IMR-90 (cell line): ENCODE measurements around the gene RBFOX2. TPM values are rescaled to one million over a fixed set of nuclear protein-coding genes. Genes with fewer than 3 reads are reported as not detected.

Experiments
- ATAC-seq: fragments of 200-7000 bp; cut with Tn5 transposase; 2 replicates; pipeline ENCODE4 v1.9.1; 2020; ENCODE audit warnings: low read depth, mild to moderate bottlenecking, moderate library complexity
- BruUV-seq: library from RNA; stranded (reverse); fragments of 400-500 nt; replicated peaks from 2 replicates; lab custom pipeline; 2021; lab: Mats Ljungman, UMichigan
- CTCF ChIA-PET: fragments of 300-600 bp; formaldehyde crosslinking; extraction: SDS; loops from one replicate; lab custom pipeline; 2021; ENCODE audit warnings: antibody characterized with exemption; lab: Yijun Ruan, JAX
- POLR2A ChIA-PET: fragments of 300-600 bp; sonication (Branson Sonifier 250); formaldehyde crosslinking; loops from one replicate; lab custom pipeline; 2022; ENCODE audit warnings: antibody characterized with exemption; ENCODE audit not compliant: unreplicated experiment; lab: Charles Lee
- DNase-seq: peaks from one replicate; pipeline ENCODE4 v3.0.0; 2013
- H2AFZ ChIP-seq: replicated peaks from 2 replicates; pipeline ENCODE3; 2013; ENCODE audit warnings: low read length, mild to moderate bottlenecking; ENCODE audit not compliant: poor library complexity
- H2AK5ac ChIP-seq: 2 replicates; pipeline ENCODE4 v1.6.1; 2013; ENCODE audit warnings: low read depth, low read length, inconsistent platforms
- H2AK9ac ChIP-seq: replicated peaks from 2 replicates; pipeline ENCODE3; 2013; ENCODE audit warnings: mild to moderate bottlenecking, low read depth, low read length, moderate library complexity; ENCODE audit not compliant: poor library complexity
- H2BK120ac ChIP-seq: 2 replicates; pipeline ENCODE4 v1.6.1; 2013; ENCODE audit warnings: low read depth, low read length, inconsistent platforms
- H2BK15ac ChIP-seq: 3 replicates; pipeline ENCODE4 v1.6.1; 2013; ENCODE audit warnings: low read depth, low read length, inconsistent platforms
- H2BK20ac ChIP-seq: 2 replicates; pipeline ENCODE4 v1.6.1; 2013; ENCODE audit warnings: low read depth, mild to moderate bottlenecking, inconsistent platforms, low read length, moderate library complexity
- H2BK5ac ChIP-seq: 2 replicates; pipeline ENCODE4 v1.6.1; 2013; ENCODE audit warnings: mild to moderate bottlenecking, low read depth, low read length, inconsistent platforms; ENCODE audit not compliant: poor library complexity, severe bottlenecking
- H3K14ac ChIP-seq: replicated peaks from 2 replicates; pipeline ENCODE4 v1.6.1; 2013; ENCODE audit warnings: low read depth, low read length, inconsistent platforms
- H3K18ac ChIP-seq: 2 replicates; pipeline ENCODE4 v1.6.1; 2013; ENCODE audit warnings: low read depth, low read length, control low read depth
- H3K23ac ChIP-seq: 2 replicates; pipeline ENCODE4 v1.6.1; 2013; ENCODE audit warnings: low read depth, low read length, inconsistent platforms
- H3K27ac ChIP-seq: 2 replicates; pipeline ENCODE4 v1.5.1; 2013; ENCODE audit warnings: mild to moderate bottlenecking, control low read depth, low read length; ENCODE audit not compliant: insufficient read depth
- H3K27me3 ChIP-seq: 2 replicates; pipeline ENCODE4 v1.6.1; 2013; ENCODE audit warnings: low read length; ENCODE audit not compliant: control insufficient read depth, insufficient read depth
- H3K36me3 ChIP-seq: 2 replicates; pipeline ENCODE4 v1.6.1; 2013; ENCODE audit warnings: low read length, mixed read lengths; ENCODE audit not compliant: control insufficient read depth, insufficient read depth
- H3K4ac ChIP-seq: 2 replicates; pipeline ENCODE4 v1.6.1; 2013; ENCODE audit warnings: low read depth, low read length, inconsistent platforms
- H3K4me1 ChIP-seq: 2 replicates; pipeline ENCODE4 v1.6.1; 2013; ENCODE audit warnings: low read length, mixed read lengths; ENCODE audit not compliant: control insufficient read depth, insufficient read depth
- H3K4me2 ChIP-seq: 2 replicates; pipeline ENCODE4 v1.6.1; 2013; ENCODE audit warnings: low read depth, mild to moderate bottlenecking, control low read depth, low read length, moderate library complexity
- H3K4me3 ChIP-seq: 2 replicates; pipeline ENCODE4 v1.5.1; 2013; ENCODE audit warnings: low read depth, mild to moderate bottlenecking, control low read depth, low read length, moderate library complexity; ENCODE audit not compliant: insufficient read depth
- H3K56ac ChIP-seq: 2 replicates; pipeline ENCODE4 v1.6.1; 2013; ENCODE audit warnings: low read length, inconsistent platforms; ENCODE audit not compliant: insufficient read depth; ENCODE audit errors: extremely low read depth
- H3K79me1 ChIP-seq, 2 experiments: 2 replicates each; pipeline ENCODE4 v1.6.1; 2013; ENCODE audit warnings: low read length in 2 of 2, inconsistent platforms in 1 of 2, low read depth in 1 of 2
- H3K9ac ChIP-seq: 2 replicates; pipeline ENCODE4 v1.6.1; 2013; ENCODE audit warnings: low read depth, low read length, control low read depth
- H3K9me1 ChIP-seq: 2 replicates; pipeline ENCODE4 v1.6.1; 2013; ENCODE audit warnings: low read length, inconsistent platforms; ENCODE audit not compliant: insufficient read depth
- H3K9me3 ChIP-seq: 2 replicates; pipeline ENCODE4 v1.6.1; 2013; ENCODE audit warnings: low read length; ENCODE audit not compliant: control insufficient read depth, insufficient read depth
- H4K20me1 ChIP-seq: 2 replicates; pipeline ENCODE4 v1.6.1; 2013; ENCODE audit warnings: low read length, inconsistent platforms; ENCODE audit not compliant: insufficient read depth
- H4K5ac ChIP-seq: 2 replicates; pipeline ENCODE4 v1.6.1; 2013; ENCODE audit warnings: mild to moderate bottlenecking, low read depth, low read length, control low read depth
- H4K8ac ChIP-seq, 2 experiments: 2 replicates each; pipeline ENCODE4 v1.6.1; 2013; ENCODE audit warnings: low read depth in 2 of 2, low read length in 2 of 2, control low read depth in 1 of 2, inconsistent platforms in 1 of 2
- H4K91ac ChIP-seq: 2 replicates; pipeline ENCODE4 v1.6.1; 2013; ENCODE audit warnings: low read depth, low read length, inconsistent platforms; ENCODE audit not compliant: insufficient read depth
- CEBPB ChIP-seq: IDR thresholded peaks from 2 replicates; pipeline ENCODE4 v1.6.1; 2012; ENCODE audit warnings: low read depth, low read length, improper control_type of control experiment
- FOS ChIP-seq: fragments of 150-350 bp; IDR thresholded peaks from 2 replicates; pipeline ENCODE4 v1.6.1; 2016; ENCODE audit warnings: low read depth, low read length
- MXI1 ChIP-seq: IDR thresholded peaks from 2 replicates; pipeline ENCODE4 v1.6.1; 2012; ENCODE audit warnings: low read depth, mild to moderate bottlenecking, low read length, moderate library complexity, borderline replicate concordance
- SMC3 ChIP-seq: fragments of 150-350 bp; IDR thresholded peaks from 2 replicates; pipeline ENCODE4 v1.6.1; 2016; ENCODE audit warnings: low read depth, mild to moderate bottlenecking, antibody characterized with exemption, low read length, moderate library complexity
- WGBS, 2 experiments: methylation state at CpG; one replicate each; pipeline versions ENCODE4 v1.1.5 to v1.1.7; 2013; ENCODE audit warnings: missing lambda C conversion rate in 2 of 2; ENCODE audit not compliant: insufficient read length in 1 of 2; ENCODE audit errors: extremely low coverage in 2 of 2; 5-methylcytosine and 5-hydroxymethylcytosine counted together
- dilution Hi-C: fragments of 300-500 bp; cut with HindIII; formaldehyde crosslinking; loops from one replicate; pipeline ENCODE4 v1.14.3; 2018; ENCODE audit warnings: low sequenced_read_pairs; ENCODE audit not compliant: unreplicated experiment
- in situ Hi-C: fragments of 300-500 bp; cut with MboI; formaldehyde crosslinking; loops from 3 replicates; pipeline ENCODE4 v1.14.3; 2019; ENCODE audit warnings: low sequenced_read_pairs, inconsistent platforms, mixed read lengths
- intact Hi-C: fragments of 100-400 bp; cut with micrococcal nuclease; formaldehyde crosslinking; loops from 2 replicates; pipeline ENCODE4 v1.10.0; 2022
- polyA plus RNA-seq, 3 experiments: library from polyadenylated mRNA; depleted of rRNA; stranded (reverse); fragments of >200 nt; gene quantifications; 2 replicates each; pipeline ENCODE4 v1.2.3, GENCODE V29; 2012; ENCODE audit warnings: low replicate concordance in 1 of 3
- total RNA-seq: library from RNA; depleted of rRNA; stranded (reverse); fragments of >200 nt; gene quantifications from 2 replicates; pipeline ENCODE4 v1.2.3, GENCODE V29; 2012

The RBFOX2 gene
- total and polyA plus RNA-seq, 2 of the 4 experiments (the other 2 are of a cell fraction), result 146 to 178 TPM

DNA sequence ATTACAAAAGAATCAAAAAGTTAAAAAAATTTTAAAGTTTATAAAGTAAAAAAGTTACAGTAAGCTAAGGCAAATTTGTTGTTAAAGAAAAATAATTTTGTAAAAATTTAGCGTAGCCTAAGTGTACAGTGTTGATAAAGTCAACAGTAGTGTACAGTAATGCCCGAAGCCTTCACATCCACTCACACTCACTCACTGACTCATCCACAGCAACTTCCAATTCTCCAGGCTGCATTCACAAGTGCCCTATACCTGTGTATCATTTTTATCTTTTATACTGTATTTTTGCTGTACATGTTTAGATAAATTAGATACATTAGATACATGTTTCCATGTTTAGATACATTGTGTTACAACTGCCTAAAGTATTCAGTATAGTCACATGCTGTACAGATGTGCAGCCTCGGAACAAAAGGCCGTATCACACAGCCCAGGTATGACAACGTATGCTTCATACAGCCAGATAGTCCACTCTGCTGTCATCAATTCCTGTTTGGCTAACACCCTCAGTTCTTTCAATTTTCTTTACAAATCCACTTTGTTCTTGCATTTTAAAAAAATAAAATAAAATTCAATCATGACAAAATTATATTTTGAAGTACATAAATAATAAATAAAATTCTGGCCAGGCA is 80.7 kb downstream of the RBFOX2 start:
- no CpG with 5 or more reads among the region's 5 CpGs for WGBS, 2 experiments

More for the DNA sequence above, 80.7 kb downstream of the RBFOX2 start:
- ChIA-PET POLR2A (no interaction called here), CTCF (interaction anchor here (0.7 to 1.6 kb wide), 4 partner anchors 31 to 130 kb away, joined by 3 to 9 read pairs (median 4); no protein-coding TSS in a partner anchor)
- peak; percentile 77 for DNase-seq
- no peak overlapping the region for H3K9ac ChIP-seq
- TF ChIP-seq SMC3, result no peak
- peak; percentile 35; the same call in 1 of the 2 replicates for TF ChIP-seq FOS
- no peak for TF ChIP-seq MXI1
- no peak for TF ChIP-seq CEBPB
- H2AK5ac ChIP-seq, result no peak overlapping the region
- no peak overlapping the region for H2BK20ac ChIP-seq
- H2BK5ac ChIP-seq, result no peak overlapping the region
- no peak overlapping the region for H3K23ac ChIP-seq
- in situ Hi-C loops (no loop called here), intact Hi-C loops (no loop called here), dilution Hi-C loops (no loop called here)
- H3K14ac ChIP-seq, result 0 out of 2 replicates have a peak overlapping the region, but pooled peaks have one; percentile 7
- no peak overlapping the region for H3K27ac ChIP-seq
- H2BK15ac ChIP-seq, result no peak overlapping the region
- no peaks in the 10 kb centered on the region for H3K27me3 ChIP-seq
- H3K56ac ChIP-seq, result no peak overlapping the region
- no peak overlapping the region for H3K18ac ChIP-seq
- peaks cover 5% of the 10 kb centered on the region for H3K9me1 ChIP-seq
- H4K91ac ChIP-seq, result no peak overlapping the region
- no peak overlapping the region for H3K4me2 ChIP-seq
- H3K4ac ChIP-seq, result no peak overlapping the region
- H4K8ac ChIP-seq, result no peak overlapping the region
- peaks cover 29 to 66% of the 10 kb centered on the region in 2 experiments for H3K79me1 ChIP-seq
- H3K4me1 ChIP-seq, result peaks cover 4% of the 10 kb centered on the region
- no peak overlapping the region for H3K4me3 ChIP-seq
- no peaks in the 10 kb centered on the region for H3K9me3 ChIP-seq
- no peak overlapping the region for H2AFZ ChIP-seq
- BruUV-seq, result no TSS peak
- peak; percentile 68 for ATAC-seq
- no peak overlapping the region for H2BK120ac ChIP-seq
- H2AK9ac ChIP-seq, result no peak overlapping the region
- no peaks in the 10 kb centered on the region for H3K36me3 ChIP-seq
- H4K5ac ChIP-seq, result no peak overlapping the region
- peaks cover 30% of the 10 kb centered on the region for H4K20me1 ChIP-seq
